Stimulated activated CD8-positive, alpha-beta memory T cell treated with anti-CD3 and anti-CD28 coated beads, Interleukin-12 subunit alpha, Interleukin-12 subunit beta, amount 100 ng/mL, for 24 hours (primary cell): ENCODE results near the gene AFF3.
"Not testable (repeated sequence)": the region's sequence is repeated elsewhere in the genome, so short reads cannot be mapped to it uniquely, and the experiment has no call there.

Source experiments
- DNase-seq: peaks from one replicate; pipeline ENCODE4 v3.0.0-alpha.2; 2020; ENCODE audit errors: extremely low read depth

AFF3 gene

GRCh38 chr2:100151310-100151709 is 8.9 kb upstream of the AFF3 start:
- no peak for DNase-seq

GRCh38 chr2:100148883-100149282 is 6.5 kb upstream of the AFF3 start:
- DNase-seq: no peak

- no peak for DNase-seq
These were observed 4.2 kb upstream of the AFF3 start for GRCh38 chr2:100146657-100146960.

DNA sequence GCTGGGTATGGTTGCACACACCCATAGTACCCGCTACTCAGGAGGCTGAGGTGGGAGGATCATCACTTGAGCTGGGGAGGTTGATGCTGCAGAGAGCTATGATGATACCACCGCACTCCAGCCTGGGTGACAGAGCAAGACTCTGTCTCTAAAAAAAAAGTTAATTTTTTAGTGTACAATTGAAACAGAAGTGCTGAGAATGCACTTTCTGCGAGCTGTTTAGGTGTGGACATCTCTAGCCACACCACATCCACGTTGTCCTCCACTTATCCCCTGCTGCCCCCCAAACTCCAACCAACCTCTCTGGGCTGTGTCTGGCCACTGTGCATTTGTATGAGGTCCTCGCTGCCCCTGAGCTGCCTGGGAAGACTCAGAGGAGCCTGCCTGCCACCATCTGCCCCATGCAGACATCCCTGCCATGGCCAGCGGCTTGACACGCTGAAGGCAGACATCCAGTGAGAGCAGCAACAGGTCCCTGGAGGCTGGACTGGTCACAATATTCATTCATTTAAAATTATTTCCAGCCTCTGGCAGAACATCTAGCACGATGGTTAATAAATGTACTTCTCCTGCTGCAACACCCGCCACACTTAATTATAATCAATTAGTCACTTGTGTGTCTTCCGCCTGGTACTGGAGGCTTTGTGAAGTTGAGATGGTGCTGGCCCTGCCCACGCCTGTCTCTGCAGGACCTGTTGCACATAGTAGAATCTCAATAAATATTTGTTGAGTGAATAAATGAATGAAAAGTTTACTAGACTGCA is 3.7 kb upstream of the AFF3 start:
- no peak for DNase-seq

- DNase-seq: no peak
These were observed 896 bp upstream of the AFF3 start for GRCh38 chr2:100143286-100143685.

DNA sequence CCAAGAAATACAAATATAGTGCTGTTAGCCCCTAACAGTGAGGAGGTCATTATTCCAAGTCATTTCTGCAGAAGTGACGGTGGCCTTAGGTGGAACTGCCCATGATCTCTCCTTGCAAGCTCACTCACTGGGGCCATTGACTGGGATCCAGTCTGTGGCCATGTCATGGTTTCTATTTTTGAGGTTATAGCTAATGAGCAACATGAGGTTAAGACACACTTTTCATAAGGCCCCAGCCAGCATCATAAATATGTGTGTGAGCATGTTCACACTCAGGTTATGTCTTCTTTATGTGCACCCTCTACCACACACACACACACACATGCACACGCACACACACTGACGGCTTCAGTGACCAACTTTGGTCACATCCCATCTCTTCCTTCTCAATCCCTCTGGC is 484 bp downstream of the AFF3 start:
- no peak for DNase-seq

GRCh38 chr2:100140582-100140981 is 1.8 kb downstream of the AFF3 start:
- no peak for DNase-seq

- DNase-seq: no peak
These were observed 4.4 kb downstream of the AFF3 start for GRCh38 chr2:100137866-100138570.

GRCh38 chr2:100137318-100137717 is 5.1 kb downstream of the AFF3 start:
- DNase-seq: no peak

DNA sequence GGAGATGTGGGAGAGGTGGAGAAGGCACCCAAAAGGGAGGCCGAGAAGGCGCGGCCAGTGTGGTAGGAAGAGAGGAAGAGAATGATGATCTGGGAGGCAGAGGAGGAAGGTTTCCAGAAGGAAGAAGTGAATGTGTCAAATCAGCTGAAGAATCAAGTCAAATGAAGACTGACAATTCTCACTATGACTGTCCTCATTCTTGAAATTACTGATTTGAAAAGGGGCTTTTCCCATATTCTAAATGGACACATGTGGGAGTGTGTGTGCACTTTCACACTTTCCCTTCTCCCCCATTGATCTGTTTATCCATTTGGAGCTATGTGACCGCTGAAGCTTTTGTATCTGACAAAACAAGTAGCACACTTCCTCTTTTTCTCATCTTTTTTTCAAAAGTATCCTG is 6.1 kb downstream of the AFF3 start:
- no peak for DNase-seq

DNA sequence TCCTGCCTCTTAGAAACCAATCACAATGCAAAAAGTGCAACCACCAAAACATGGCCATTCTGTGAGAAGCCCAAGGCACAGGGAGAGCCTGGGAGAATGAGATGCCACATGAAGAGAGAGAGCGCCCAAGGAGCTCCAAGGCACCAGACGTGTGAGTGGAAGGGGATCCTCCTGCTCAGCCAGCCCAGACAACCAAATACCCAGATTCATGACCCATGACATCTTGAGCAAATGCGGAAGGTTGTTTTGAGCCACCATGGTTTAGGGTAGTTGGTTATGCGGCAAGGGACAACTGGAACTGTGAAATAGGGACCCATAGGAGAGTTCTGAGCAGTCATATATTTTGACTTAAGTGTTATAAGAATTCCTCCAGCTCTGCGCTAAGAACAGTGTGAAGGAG is 7.0 kb downstream of the AFF3 start:
- no peak for DNase-seq

GRCh38 chr2:100130595-100131391 is 11.6 kb downstream of the AFF3 start:
- no peak for DNase-seq

DNA sequence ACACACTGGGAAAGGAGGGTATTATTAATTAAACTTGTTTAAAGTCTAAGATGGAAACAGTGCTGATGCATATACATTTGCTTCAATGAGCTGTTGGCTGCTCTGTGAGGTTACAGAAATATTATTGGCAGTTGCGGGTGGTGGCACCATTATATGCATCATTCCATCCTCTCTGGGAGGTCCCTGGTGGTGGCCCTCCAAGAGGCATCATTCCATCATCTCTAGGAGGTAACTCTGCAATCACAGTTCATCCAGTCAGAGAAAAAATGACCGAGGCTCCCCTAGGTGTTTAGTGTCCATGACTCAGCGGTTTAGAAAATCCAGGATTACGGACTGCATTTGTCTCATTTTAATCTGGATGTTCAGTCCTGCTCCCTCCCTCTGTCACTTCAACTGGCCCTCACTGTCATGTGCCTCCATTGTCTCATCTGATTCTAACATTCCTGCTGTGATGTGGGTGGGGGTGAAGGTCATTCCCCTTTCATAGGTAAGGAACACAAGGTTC is 15.4 kb downstream of the AFF3 start:
- DNase-seq: no peak

GRCh38 chr2:100126201-100126600 is 16.2 kb downstream of the AFF3 start:
- no peak for DNase-seq

DNA sequence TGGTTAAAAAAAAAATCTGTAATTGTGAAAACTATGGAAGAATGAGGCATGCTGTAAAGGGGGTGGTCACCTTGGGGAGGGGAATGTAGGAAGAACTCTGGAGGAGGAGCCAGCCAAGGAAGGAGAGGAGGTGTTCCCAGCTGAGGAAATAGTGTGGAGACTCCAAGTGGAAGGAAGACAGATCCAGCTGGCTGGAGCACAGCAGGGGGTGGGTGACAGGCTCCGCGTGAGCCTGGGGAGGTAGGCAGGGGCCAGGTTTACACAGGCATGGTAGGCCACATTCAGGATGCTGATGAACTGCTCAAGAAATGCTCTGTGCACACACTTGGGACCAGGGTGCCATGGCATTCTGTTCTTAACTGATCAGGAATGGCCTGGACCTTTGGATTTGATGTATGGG is 16.8 kb downstream of the AFF3 start:
- no peak for DNase-seq

- DNase-seq: no peak
These were observed 17.6 kb downstream of the AFF3 start for GRCh38 chr2:100124761-100125160.

DNA sequence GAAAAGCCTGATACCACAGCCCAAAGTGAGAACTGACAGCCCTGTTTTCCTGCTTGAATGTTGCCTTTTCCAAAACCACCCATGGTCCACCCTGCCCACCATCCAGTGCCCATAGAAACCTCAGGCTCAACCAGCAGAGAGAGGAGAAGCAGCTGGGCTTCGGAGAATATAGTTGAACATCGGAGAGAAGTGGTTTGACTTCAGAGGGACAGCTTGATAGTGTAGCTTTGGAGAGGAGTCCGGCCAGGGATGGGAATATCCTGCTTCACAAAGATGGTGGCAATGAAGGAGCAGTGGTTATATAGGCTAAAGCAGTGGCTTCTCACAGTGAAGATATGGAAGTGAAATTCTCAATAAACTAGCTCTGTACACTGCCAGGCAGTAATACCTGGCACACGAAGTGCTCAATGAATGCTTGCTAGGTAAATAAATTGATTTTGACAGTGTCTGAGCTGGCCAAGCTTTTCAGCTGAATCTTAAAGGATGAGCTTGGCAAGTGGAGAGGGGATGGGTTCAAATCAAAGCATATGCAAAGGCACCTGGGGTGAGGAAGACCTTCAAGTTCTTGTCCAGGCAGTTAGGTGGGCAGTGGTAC is 21.2 kb downstream of the AFF3 start:
- DNase-seq: no peak

- no peak for DNase-seq
These were observed 23.2 kb downstream of the AFF3 start for GRCh38 chr2:100119235-100119634.

GRCh38 chr2:100113990-100114433 is 28.4 kb downstream of the AFF3 start:
- no peak for DNase-seq

GRCh38 chr2:100110614-100111000 is 31.8 kb downstream of the AFF3 start:
- DNase-seq: no peak

DNA sequence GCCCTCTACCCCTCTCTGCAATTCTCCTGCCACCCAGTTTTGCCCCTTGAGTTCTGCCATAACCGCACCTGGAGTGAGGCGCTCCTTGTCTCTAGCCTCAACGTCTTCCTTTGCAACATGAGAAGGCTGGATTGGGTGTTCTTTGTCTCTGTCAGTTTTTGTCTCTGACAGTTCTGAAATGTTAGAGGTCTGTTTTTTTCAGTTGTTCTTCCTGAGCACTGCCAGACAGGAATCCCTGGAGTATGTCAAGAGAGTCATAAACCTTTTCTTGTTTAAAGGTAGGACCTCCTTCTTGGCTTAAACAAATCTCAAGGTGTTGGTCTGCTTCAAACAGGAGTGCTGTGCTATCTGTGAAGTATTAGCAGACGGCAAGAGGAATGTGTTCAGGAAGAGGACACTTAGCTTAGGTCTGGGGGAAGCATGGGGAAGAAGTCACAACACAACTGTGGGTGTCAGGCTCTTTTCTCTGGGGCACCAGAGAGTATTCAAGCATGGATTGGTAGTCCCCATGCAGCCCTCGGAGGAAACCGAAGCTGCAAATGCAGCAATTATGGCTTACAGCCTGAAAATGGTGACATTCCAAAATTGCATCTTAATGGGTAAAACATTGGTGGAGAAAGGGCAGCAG is 32.3 kb downstream of the AFF3 start:
- DNase-seq: no peak

GRCh38 chr2:100108648-100109020 is 33.8 kb downstream of the AFF3 start:
- not testable (repeated sequence) for DNase-seq
